Kidney (tissue), 14 donors: ENCODE data around the gene MIPEP. TPM values are rescaled to one million over a fixed set of nuclear protein-coding genes. Genes with fewer than 3 reads are reported as not detected.

Source experiments
- DNase-seq, 5 donors: peaks; one replicate each; pipeline ENCODE4 v3.0.0-alpha.2; 2013 to 2020
- FAIRE-seq: peaks from 2 replicates; lab custom pipeline; 2012; peaks lifted over from hg19 to GRCh38; lab: Jason Lieb, UNC
- H3K27ac ChIP-seq, 2 donors: one replicate each; pipeline ENCODE4 v1.7.0; 2013; ENCODE audit warnings: low read depth in 2 of 2, low read length in 2 of 2, inconsistent platforms in 1 of 2
- H3K27me3 ChIP-seq: one replicate; pipeline ENCODE4 v1.7.1; 2013; ENCODE audit warnings: low read length, inconsistent platforms; ENCODE audit not compliant: control insufficient read depth, insufficient read depth
- H3K36me3 ChIP-seq, 3 donors: one replicate each; pipeline versions ENCODE4 v1.7.0 to v1.7.1; 2013; ENCODE audit warnings: low read length in 3 of 3, control low read depth in 1 of 3, inconsistent platforms in 1 of 3; ENCODE audit not compliant: insufficient read depth in 3 of 3, control insufficient read depth in 2 of 3
- H3K4me1 ChIP-seq, 3 donors: one replicate each; pipeline versions ENCODE4 v1.7.0 to v1.7.1; 2013; ENCODE audit warnings: low read length in 3 of 3, inconsistent platforms in 1 of 3, low read depth in 1 of 3; ENCODE audit not compliant: control insufficient read depth in 2 of 3, insufficient read depth in 2 of 3
- H3K4me3 ChIP-seq, 3 donors: one replicate each; pipeline versions ENCODE4 v1.7.0 to v1.8.1; 2013; ENCODE audit warnings: low read length in 3 of 3, control low read depth in 1 of 3, inconsistent platforms in 1 of 3
- H3K9ac ChIP-seq, 3 donors: one replicate each; pipeline versions ENCODE4 v1.7.0 to v1.7.1; 2013; ENCODE audit warnings: low read length in 3 of 3, control low read depth in 1 of 3, inconsistent platforms in 1 of 3
- H3K9me3 ChIP-seq, 3 donors: one replicate each; pipeline versions ENCODE4 v1.7.0 to v1.7.1; 2013; ENCODE audit warnings: low read length in 3 of 3, control low read depth in 1 of 3, inconsistent platforms in 1 of 3; ENCODE audit not compliant: control insufficient read depth in 2 of 3, insufficient read depth in 1 of 3
- intact Hi-C: fragments of 100-400 bp; cut with DNase I; formaldehyde crosslinking; loops from one replicate; pipeline ENCODE4 v1.11.1; 2022
- polyA plus RNA-seq: library from polyadenylated mRNA; stranded (reverse); fragments of 350-450 nt; fragmentation: Illumina TruSeq; extraction: RNeasy Lipid Tissue Mini Kit (QIAGEN cat#74804); gene quantifications from one replicate; pipeline ENCODE4 v1.2.3, GENCODE V29; 2014; ENCODE audit warnings: low read depth, low replicate concordance; ENCODE audit not compliant: insufficient read depth
- total RNA-seq: library from RNA; stranded (reverse); fragmentation: NEBNext Ultra II Directional; extraction: Animal tissue kit (Norgen Biotek cat#: 25700); gene quantifications from one replicate; pipeline ENCODE4 v1.2.1, GENCODE V29; 2021
- TF ChIP-seq, protein P1 (sequence below): IDR thresholded peaks from 3 replicates; pipeline ENCODE4 v1.5.1; 2012; ENCODE audit warnings: mild to moderate bottlenecking, moderate library complexity, borderline replicate concordance; ENCODE audit not compliant: insufficient read depth; ENCODE audit errors: extremely low read depth
- donor health status: control.
- donor health status: control.
- donor health status: control.
- donor health status: control.
- donor health status: control.
- donor health status: DM: yes; HTN: yes; CAD: no.
- donor health status: Normal renal cell carcinoma (clear cell type).

Gene MIPEP
- total and polyA plus RNA-seq, 2 donors from 2014 or later, result 29.1 to 46.8 TPM

DNA sequence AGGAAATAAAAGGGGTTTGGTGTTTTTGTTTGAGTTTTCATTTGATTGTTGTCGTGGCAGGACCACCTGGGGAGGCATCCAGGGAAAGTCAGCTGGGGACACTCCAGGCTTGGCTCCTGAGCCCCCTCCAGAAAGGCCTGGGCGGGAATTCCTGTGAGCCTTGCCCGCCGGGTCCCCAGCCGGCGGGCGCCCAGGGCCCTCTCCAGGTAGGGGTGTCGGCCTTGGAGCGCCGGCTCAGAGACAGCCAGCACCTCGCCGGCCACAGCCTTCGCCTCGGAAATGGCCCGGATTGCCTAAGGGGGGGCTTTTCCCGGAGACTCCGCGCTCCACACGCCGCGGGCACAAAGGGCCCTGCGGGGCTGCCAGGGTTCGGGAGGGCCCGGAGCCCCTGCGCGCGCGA is 194.0 kb downstream of the MIPEP start:
- Histone ChIP-seq H3K27me3 (no peaks in the 10 kb centered on the region), H3K4me3 (no peak overlapping the region), H3K36me3 (no peaks in the 10 kb centered on the region), H3K9me3 (no peaks in the 10 kb centered on the region), H3K9ac (no peak overlapping the region), H3K27ac (no peak overlapping the region), H3K4me1 (peaks cover 0 to 34% (median 11%) of the 10 kb centered on the region in 3 donors)
- FAIRE-seq, result no peak
- TF ChIP-seq, protein P1, sequence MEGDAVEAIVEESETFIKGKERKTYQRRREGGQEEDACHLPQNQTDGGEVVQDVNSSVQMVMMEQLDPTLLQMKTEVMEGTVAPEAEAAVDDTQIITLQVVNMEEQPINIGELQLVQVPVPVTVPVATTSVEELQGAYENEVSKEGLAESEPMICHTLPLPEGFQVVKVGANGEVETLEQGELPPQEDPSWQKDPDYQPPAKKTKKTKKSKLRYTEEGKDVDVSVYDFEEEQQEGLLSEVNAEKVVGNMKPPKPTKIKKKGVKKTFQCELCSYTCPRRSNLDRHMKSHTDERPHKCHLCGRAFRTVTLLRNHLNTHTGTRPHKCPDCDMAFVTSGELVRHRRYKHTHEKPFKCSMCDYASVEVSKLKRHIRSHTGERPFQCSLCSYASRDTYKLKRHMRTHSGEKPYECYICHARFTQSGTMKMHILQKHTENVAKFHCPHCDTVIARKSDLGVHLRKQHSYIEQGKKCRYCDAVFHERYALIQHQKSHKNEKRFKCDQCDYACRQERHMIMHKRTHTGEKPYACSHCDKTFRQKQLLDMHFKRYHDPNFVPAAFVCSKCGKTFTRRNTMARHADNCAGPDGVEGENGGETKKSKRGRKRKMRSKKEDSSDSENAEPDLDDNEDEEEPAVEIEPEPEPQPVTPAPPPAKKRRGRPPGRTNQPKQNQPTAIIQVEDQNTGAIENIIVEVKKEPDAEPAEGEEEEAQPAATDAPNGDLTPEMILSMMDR, result no peak
- no peak for DNase-seq
- intact Hi-C loops, result no loop called here

DNA sequence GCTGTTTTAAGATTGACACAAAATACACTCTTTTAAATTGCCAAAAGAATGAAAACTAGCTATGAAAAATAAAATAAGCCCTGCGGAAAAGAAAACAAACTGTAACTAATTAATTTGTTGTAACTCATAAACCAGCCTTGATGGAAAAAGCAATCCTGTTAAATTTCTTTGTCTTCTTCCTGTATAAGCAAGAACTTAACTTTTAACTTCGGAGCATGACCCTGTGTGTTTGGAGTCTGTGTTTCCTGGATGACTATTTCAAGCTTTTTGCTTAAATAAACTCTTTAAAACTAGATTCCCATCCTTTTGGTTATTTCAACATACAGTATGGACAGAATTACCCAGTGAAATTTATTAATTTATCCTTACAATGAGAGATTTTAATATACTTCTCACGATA is 196.4 kb downstream of the MIPEP start:
- no peaks in the 10 kb centered on the region for H3K36me3 ChIP-seq
- TF ChIP-seq, protein P1, result no peak
- H3K9me3 ChIP-seq, result no peaks in the 10 kb centered on the region
- H3K4me3 ChIP-seq, result peak overlapping the region in 2 of 3 donors; percentile 18 to 35
- intact Hi-C loops, result no loop called here
- FAIRE-seq (no peak), DNase-seq (peak in 1 of 5 donors; percentile 32)
- peaks cover 0 to 29% (median 11%) of the 10 kb centered on the region in 3 donors for H3K4me1 ChIP-seq
- no peaks in the 10 kb centered on the region for H3K27me3 ChIP-seq
- peak overlapping the region; percentile 20 to 34 for H3K27ac ChIP-seq
- no peak overlapping the region for H3K9ac ChIP-seq

DNA sequence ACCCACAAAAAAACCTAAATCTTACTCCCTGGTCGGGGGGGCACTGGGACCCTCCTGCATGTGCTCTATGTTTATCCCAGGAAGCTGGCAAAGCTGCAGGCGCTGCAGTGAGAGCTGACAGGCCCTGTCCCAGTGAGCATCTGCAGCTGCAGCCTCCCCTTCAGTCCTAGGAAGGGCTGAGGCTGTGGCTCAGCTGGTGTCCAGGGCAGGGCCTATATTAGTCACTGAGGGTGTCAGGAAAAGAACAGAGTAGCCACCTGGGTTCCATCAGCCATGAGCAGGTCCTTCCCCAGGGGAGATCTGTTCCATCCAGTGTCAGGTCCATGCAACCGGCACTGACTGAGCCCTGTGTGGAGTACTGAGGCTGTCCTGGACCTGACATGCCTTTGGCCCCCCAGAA is 198.5 kb downstream of the MIPEP start:
- FAIRE-seq, result no peak
- intact Hi-C loops, result no loop called here
- H3K4me1 ChIP-seq, result peaks cover 0 to 19% (median 3%) of the 10 kb centered on the region in 3 donors

More for the DNA sequence above, 198.5 kb downstream of the MIPEP start:
- Histone ChIP-seq H3K9me3 (no peaks in the 10 kb centered on the region), H3K9ac (no peak overlapping the region), H3K27me3 (no peaks in the 10 kb centered on the region), H3K27ac (peak overlapping the region in 1 of 2 donors; percentile 43), H3K36me3 (no peaks in the 10 kb centered on the region), H3K4me3 (no peak overlapping the region)
- TF ChIP-seq, protein P1, result no peak
- no peak for DNase-seq
